Endothelial cell of umbilical vein (primary cell): Measurements from ENCODE around the gene MAML1. TPM values are rescaled to one million over a fixed set of nuclear protein-coding genes. Genes with fewer than 3 reads are reported as not detected.

Experiments used
- BruUV-seq: library from RNA; stranded (reverse); fragments of 400-500 nt; replicated peaks from 2 replicates; lab custom pipeline; 2021; lab: Mats Ljungman, UMichigan
- CTCF ChIA-PET: fragments of 300-600, 350-600 bp; sonication (Branson Sonifier 250); formaldehyde crosslinking; loops from one replicate; lab custom pipeline; 2021; ENCODE audit warnings: antibody characterized with exemption, inconsistent platforms; lab: Charles Lee
- POLR2A ChIA-PET: fragments of 300-600, 350-600 bp; sonication (Branson Sonifier 250); formaldehyde crosslinking; loops from one replicate; lab custom pipeline; 2021; ENCODE audit warnings: antibody characterized with exemption, inconsistent platforms; lab: Charles Lee
- DNase-seq: peaks from one replicate; pipeline ENCODE4 v3.0.0-alpha.2; 2011; ENCODE audit warnings: low read depth, low spot score
- FAIRE-seq: peaks from 2 replicates; lab custom pipeline; 2011; peaks lifted over from hg19 to GRCh38; lab: Jason Lieb, UNC
- H2AFZ ChIP-seq: 2 replicates; pipeline ENCODE4 v1.6.0; 2012; ENCODE audit warnings: low read depth, low read length, control low read depth, inconsistent platforms
- H3K27ac ChIP-seq: 2 replicates; pipeline ENCODE4 v1.5.1; 2011; ENCODE audit warnings: low read depth, mild to moderate bottlenecking, control low read depth, low read length, moderate library complexity; ENCODE audit not compliant: insufficient read depth
- H3K27me3 ChIP-seq, 2 experiments: 2 replicates each; pipeline versions ENCODE4 v1.6.0 to v1.6.1; 2011; ENCODE audit warnings: low read length in 2 of 2, mixed read lengths in 1 of 2; ENCODE audit not compliant: control insufficient read depth in 2 of 2, insufficient read depth in 2 of 2
- H3K36me3 ChIP-seq, 2 experiments: 2 replicates in 1 of 2; 3 replicates in 1 of 2; pipeline ENCODE4 v1.5.1; 2011; ENCODE audit warnings: low read length in 2 of 2, mild to moderate bottlenecking in 1 of 2, moderate library complexity in 1 of 2; ENCODE audit not compliant: control insufficient read depth in 2 of 2, insufficient read depth in 2 of 2; ENCODE audit errors: extremely low read depth in 1 of 2
- H3K4me1 ChIP-seq: 3 replicates; pipeline ENCODE4 v1.5.1; 2011; ENCODE audit warnings: mild to moderate bottlenecking, low read length; ENCODE audit not compliant: control insufficient read depth, insufficient read depth; ENCODE audit errors: extremely low read depth
- H3K4me2 ChIP-seq: 2 replicates; pipeline ENCODE4 v1.6.1; 2011; ENCODE audit warnings: low read length, control low read depth, mixed read lengths; ENCODE audit not compliant: insufficient read depth
- H3K4me3 ChIP-seq, 3 experiments: fragments of 200-600 bp in 1 of 3; sonication (generic), shearing (Covaris generic) in 1 of 3; replicated peaks in 1 of 3; 2 replicates each; pipeline ENCODE4 v1.5.1; 2011 to 2016; ENCODE audit warnings: control low read depth in 3 of 3, low read length in 3 of 3, mild to moderate bottlenecking in 2 of 3, inconsistent platforms in 1 of 3, low read depth in 1 of 3, moderate library complexity in 1 of 3; ENCODE audit not compliant: insufficient read depth in 1 of 3
- H3K79me2 ChIP-seq: 2 replicates; pipeline ENCODE4 v1.6.0; 2012; ENCODE audit warnings: low read length, inconsistent platforms; ENCODE audit not compliant: control insufficient read depth, insufficient read depth
- H3K9ac ChIP-seq: replicated peaks from 2 replicates; pipeline ENCODE3; 2011; ENCODE audit warnings: low read length, control low read depth; ENCODE audit not compliant: insufficient read depth; ENCODE audit errors: extremely low read depth
- H3K9me1 ChIP-seq: replicated peaks from 3 replicates; pipeline ENCODE4 v1.6.0; 2011; ENCODE audit warnings: mild to moderate bottlenecking, low read length; ENCODE audit not compliant: control insufficient read depth, insufficient read depth; ENCODE audit errors: extremely low read depth
- H3K9me3 ChIP-seq: replicated peaks from 2 replicates; pipeline ENCODE4 v1.5.1; 2012; ENCODE audit warnings: low read length, inconsistent platforms; ENCODE audit not compliant: control insufficient read depth, insufficient read depth
- H4K20me1 ChIP-seq: replicated peaks from 2 replicates; pipeline ENCODE3; 2011; ENCODE audit warnings: mild to moderate bottlenecking, low read length; ENCODE audit not compliant: control insufficient read depth, insufficient read depth; ENCODE audit errors: extremely low read depth
- CTCF ChIP-seq, 2 donors: IDR thresholded peaks; 1 replicate in 1 of 2; 2 replicates in 1 of 2; pipeline ENCODE4 v1.5.1; 2011; ENCODE audit warnings: low read length in 2 of 2, mild to moderate bottlenecking in 2 of 2, moderate library complexity in 2 of 2, control low read depth in 1 of 2, inconsistent platforms in 1 of 2, low read depth in 1 of 2; ENCODE audit not compliant: insufficient read depth in 1 of 2; ENCODE audit errors: extremely low read depth in 1 of 2
- EZH2 ChIP-seq: IDR thresholded peaks from 2 replicates; pipeline ENCODE4 v1.6.1; 2012; ENCODE audit warnings: borderline replicate concordance, low read depth, mild to moderate bottlenecking, moderate library complexity, low read length, inconsistent platforms; ENCODE audit not compliant: severe bottlenecking
- FOS ChIP-seq: IDR thresholded peaks from 2 replicates; pipeline ENCODE4 v1.6.1; 2011; ENCODE audit warnings: mild to moderate bottlenecking, low read length, moderate library complexity, borderline replicate concordance; ENCODE audit not compliant: insufficient read depth
- GATA2 ChIP-seq: IDR thresholded peaks from 2 replicates; pipeline ENCODE4 v1.7.0; 2011; ENCODE audit warnings: low read depth, mild to moderate bottlenecking, moderate library complexity, mixed read lengths, low read length; ENCODE audit not compliant: insufficient read length, insufficient read depth
- JUN ChIP-seq: IDR thresholded peaks from 2 replicates; pipeline ENCODE4 v1.6.1; 2011; ENCODE audit warnings: borderline replicate concordance, low read depth; ENCODE audit not compliant: insufficient read length, insufficient read depth
- MAX ChIP-seq: IDR thresholded peaks from 2 replicates; pipeline ENCODE4 v1.6.1; 2011; ENCODE audit not compliant: insufficient read depth, insufficient read length
- MYC ChIP-seq: IDR thresholded peaks from one replicate; pipeline ENCODE4 v1.6.1; 2011; ENCODE audit warnings: mild to moderate bottlenecking, low read depth, low read length
- POLR2A ChIP-seq: IDR thresholded peaks from 2 replicates; pipeline ENCODE4 v1.6.1; 2012; ENCODE audit warnings: low read depth, mild to moderate bottlenecking, control low read depth, low read length
- POLR2AphosphoS5 ChIP-seq: IDR thresholded peaks from 2 replicates; pipeline ENCODE4 v1.6.1; 2012; ENCODE audit warnings: low read depth, mild to moderate bottlenecking, control low read depth, low read length, moderate library complexity; ENCODE audit not compliant: insufficient read depth
- dilution Hi-C: fragments of 300-500 bp; cut with MboI; formaldehyde crosslinking; loops from one replicate; pipeline ENCODE4 v1.15.0; 2019; ENCODE audit warnings: low sequenced_read_pairs; ENCODE audit not compliant: extremely low pct_ligation_motif_present
- intact Hi-C: fragments of 100-400 bp; cut with micrococcal nuclease; formaldehyde crosslinking; loops from one replicate; pipeline ENCODE4 v1.10.0; 2022
- polyA plus RNA-seq, 4 experiments: library from polyadenylated mRNA; depleted of rRNA in 3 of 4; stranded (reverse) in 3 of 4; unstranded in 1 of 4; fragments of >200 nt; gene quantifications; 2 replicates each; pipeline versions ENCODE4 v1.2.1 to v1.2.3, GENCODE V29; 2011 to 2012; ENCODE audit warnings: missing spikeins in 1 of 4
- total RNA-seq: library from RNA; stranded (reverse); gene quantifications from 2 replicates; pipeline ENCODE4 v1.2.3, GENCODE V29; 2021

The MAML1 gene
- total and polyA plus RNA-seq, 2 donors (not counting 3 experiments of a cell fraction or from before 2014, with no cell fraction given): 12.4 to 29.0 TPM

DNA sequence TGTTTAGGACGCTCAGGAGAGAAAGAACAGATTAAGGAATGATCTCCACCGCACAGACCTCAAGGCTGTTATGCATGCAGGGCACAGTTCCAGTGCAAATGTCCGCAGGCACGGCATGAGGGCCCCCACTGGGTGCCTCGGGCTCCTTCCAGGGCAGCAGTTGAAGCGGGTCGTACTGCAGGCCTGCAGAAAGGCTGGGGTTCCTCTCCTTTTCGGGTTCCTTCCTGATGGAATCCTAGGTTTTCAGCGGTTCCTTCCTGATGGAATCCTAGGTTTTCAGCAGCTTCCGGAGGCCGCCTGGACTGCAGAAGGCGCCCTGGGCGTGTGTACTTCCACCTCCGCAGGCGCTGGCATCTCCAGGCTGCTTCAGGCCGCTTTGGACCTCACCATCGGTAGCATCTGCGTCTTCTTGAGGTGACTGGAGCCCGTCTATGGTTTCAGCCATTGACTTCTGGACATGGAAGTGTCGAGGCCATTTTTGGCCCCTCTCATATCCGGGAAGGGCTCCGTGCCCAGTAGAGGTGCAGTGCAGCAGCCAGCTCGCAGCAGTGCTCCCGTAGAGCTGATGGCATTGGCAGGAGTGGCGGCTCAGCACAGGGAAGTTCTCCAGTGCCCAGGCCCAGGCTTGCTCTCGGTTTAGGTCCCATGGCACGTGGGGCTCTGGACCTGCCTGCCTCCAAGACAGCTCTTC, 79.7 kb downstream of the MAML1 start:
- H3K4me2 ChIP-seq: no peak overlapping the region
- DNase-seq (no peak), FAIRE-seq (no peak)
- no peak overlapping the region for H2AFZ ChIP-seq
- peaks cover 4% of the 10 kb centered on the region for H3K4me1 ChIP-seq
- no peaks in the 10 kb centered on the region for H3K9me1 ChIP-seq
- CTCF ChIA-PET: no interaction called here
- no peaks in the 10 kb centered on the region for H4K20me1 ChIP-seq
- TF ChIP-seq POLR2AphosphoS5 (no peak), EZH2 (no peak), GATA2 (no peak), POLR2A (no peak), MAX (no peak), FOS (no peak), CTCF (IDR thresholded peaks at IDR 0.05; ENCODE audit: extremely low read depth in 1 of 2, insufficient read depth in 1 of 2, low read depth in 1 of 2, low read length in 2 of 2) (no peak), MYC (no peak), JUN (no peak)
- no peak overlapping the region for H3K27ac ChIP-seq
- no peaks in the 10 kb centered on the region for H3K9me3 ChIP-seq
- BruUV-seq: no TSS peak
- peaks cover 0 to 4% of the 10 kb centered on the region in 2 experiments for H3K36me3 ChIP-seq
- intact Hi-C loops: no loop called here
- H3K9ac ChIP-seq: no peak overlapping the region
- POLR2A ChIA-PET: no interaction called here
- H3K27me3 ChIP-seq: no peaks in the 10 kb centered on the region
- H3K4me3 ChIP-seq: no peak overlapping the region
- no peaks in the 10 kb centered on the region for H3K79me2 ChIP-seq
- dilution Hi-C loops: no loop called here
